Stomach (tissue), 9 donors: Measurements from ENCODE around the gene KIF21A. TPM values are rescaled to one million over a fixed set of nuclear protein-coding genes. Genes with fewer than 3 reads are reported as not detected.

ENCODE experiments used
- DNase-seq, 2 donors: peaks; one replicate each; pipeline versions ENCODE4 v3.0.0 to v3.0.0-alpha.2; 2013 to 2019
- H3K27ac ChIP-seq, 5 donors: fragments of 200-600 bp in 4 of 5; sonication (generic) in 4 of 5; one replicate each; pipeline ENCODE4 v1.5.1; 2013 to 2019; ENCODE audit warnings: mild to moderate bottlenecking in 1 of 5, moderate library complexity in 1 of 5
- H3K27me3 ChIP-seq, 3 donors: fragments of 200-600 bp; sonication (generic); one replicate each; pipeline ENCODE4 v1.5.1; 2017 to 2019; ENCODE audit warnings: mixed run types in 1 of 3
- H3K36me3 ChIP-seq, 4 donors: fragments of 200-600 bp; sonication (generic); 1 replicate in 3 of 4; 2 replicates in 1 of 4; pipeline ENCODE4 v1.5.1; 2016 to 2019
- H3K4me1 ChIP-seq, 4 donors: fragments of 200-600 bp; sonication (generic); one replicate each; pipeline ENCODE4 v1.5.1; 2016 to 2019
- H3K4me3 ChIP-seq, 4 donors: fragments of 200-600 bp; sonication (generic) in 3 of 4; one replicate each; pipeline ENCODE4 v1.5.1; 2016 to 2019; ENCODE audit warnings: mild to moderate bottlenecking in 1 of 4
- H3K9me3 ChIP-seq, 4 donors: fragments of 200-600 bp; sonication (generic); one replicate each; pipeline ENCODE4 v1.5.1; 2016 to 2019
- EP300 ChIP-seq: sonication (generic); formaldehyde crosslinking; IDR thresholded peaks from one replicate; pipeline ENCODE4 v1.6.1; 2017; ENCODE audit warnings: antibody characterized with exemption
- POLR2A ChIP-seq, 4 donors: fragments of 450-650 bp; IDR thresholded peaks; one replicate each; pipeline ENCODE4 v1.6.1; 2016; ENCODE audit warnings: antibody characterized with exemption in 4 of 4, control low read depth in 2 of 4, mild to moderate bottlenecking in 1 of 4, moderate library complexity in 1 of 4
- POLR2AphosphoS5 ChIP-seq, 3 donors: sonication (generic); formaldehyde crosslinking; IDR thresholded peaks; one replicate each; pipeline ENCODE4 v1.6.1; 2016; ENCODE audit warnings: antibody characterized with exemption in 3 of 3
- WGBS, 5 donors: extraction: QIAGEN DNeasy Blood & Tissue Kit in 3 of 5; methylation state at CpG; one replicate each; pipeline versions ENCODE4 v1.1.5 to v1.1.7; 2013 to 2018; 5-methylcytosine and 5-hydroxymethylcytosine counted together
- intact Hi-C: fragments of 100-400 bp; cut with DNase I; formaldehyde crosslinking; loops from one replicate; pipeline ENCODE4 v1.15.1; 2023; ENCODE audit warnings: low total_unique reads
- polyA plus RNA-seq, 3 donors: library from polyadenylated mRNA; stranded (reverse); fragments of 200-250 nt; gene quantifications; one replicate each; pipeline ENCODE4 v1.2.3, GENCODE V29; 2013
- total RNA-seq, 5 donors: library from RNA; depleted of rRNA; stranded (reverse); fragments of >200 nt; gene quantifications; one replicate each; pipeline versions ENCODE4 v1.1.0 to v1.2.3, GENCODE V29; 2014 to 2016
- TF ChIP-seq, protein P1 (sequence below), 7 experiments: fragments of 450-650 bp in 4 of 7; fragments of 200-600 bp in 3 of 7; sonication (generic) in 3 of 7; IDR thresholded peaks; one replicate each; pipeline ENCODE4 v1.5.1; 2016 to 2019; ENCODE audit warnings: antibody characterized with exemption in 7 of 7, control low read depth in 2 of 7, mild to moderate bottlenecking in 1 of 7
- donor health status: healthy with polysubstance abuse.
- donor health status: Bipolar disorder and iron deficiency.
- donor health status: healthy.

KIF21A gene
- total and polyA plus RNA-seq, 8 donors = 4.9 to 45.9 (median 16.7) TPM

DNA sequence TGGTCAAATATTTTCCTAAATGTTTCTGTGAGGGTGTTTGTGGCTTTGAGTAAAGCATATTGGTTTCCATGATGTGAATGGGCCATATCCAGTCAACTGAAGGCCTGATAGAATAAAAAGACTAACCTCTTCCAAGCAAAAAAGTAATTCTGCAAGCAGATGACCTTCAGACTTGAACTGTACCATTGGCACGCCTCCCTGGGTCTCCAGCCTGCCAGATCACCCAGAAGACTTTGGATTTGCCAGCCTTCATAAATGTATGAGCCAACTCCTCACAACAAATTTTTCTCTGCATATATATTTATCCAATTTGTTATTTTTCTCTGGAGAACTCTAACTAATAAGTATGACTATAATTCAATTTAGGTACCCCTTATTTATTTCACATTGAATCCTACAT lies 190.3 kb downstream of the KIF21A start:
- DNase-seq = no peak
- Histone ChIP-seq H3K27me3 (no peaks in the 10 kb centered on the region), H3K4me1 (no peaks in the 10 kb centered on the region), H3K4me3 (no peak overlapping the region), H3K9me3 (peaks cover 0 to 5% (median 0%) of the 10 kb centered on the region in 4 donors), H3K27ac (no peak overlapping the region), H3K36me3 (no peaks in the 10 kb centered on the region)
- TF ChIP-seq POLR2AphosphoS5 (IDR thresholded peaks at IDR 0.05) (no peak), EP300 (no peak), POLR2A (IDR thresholded peaks at IDR 0.05) (no peak)
- TF ChIP-seq, protein P1, sequence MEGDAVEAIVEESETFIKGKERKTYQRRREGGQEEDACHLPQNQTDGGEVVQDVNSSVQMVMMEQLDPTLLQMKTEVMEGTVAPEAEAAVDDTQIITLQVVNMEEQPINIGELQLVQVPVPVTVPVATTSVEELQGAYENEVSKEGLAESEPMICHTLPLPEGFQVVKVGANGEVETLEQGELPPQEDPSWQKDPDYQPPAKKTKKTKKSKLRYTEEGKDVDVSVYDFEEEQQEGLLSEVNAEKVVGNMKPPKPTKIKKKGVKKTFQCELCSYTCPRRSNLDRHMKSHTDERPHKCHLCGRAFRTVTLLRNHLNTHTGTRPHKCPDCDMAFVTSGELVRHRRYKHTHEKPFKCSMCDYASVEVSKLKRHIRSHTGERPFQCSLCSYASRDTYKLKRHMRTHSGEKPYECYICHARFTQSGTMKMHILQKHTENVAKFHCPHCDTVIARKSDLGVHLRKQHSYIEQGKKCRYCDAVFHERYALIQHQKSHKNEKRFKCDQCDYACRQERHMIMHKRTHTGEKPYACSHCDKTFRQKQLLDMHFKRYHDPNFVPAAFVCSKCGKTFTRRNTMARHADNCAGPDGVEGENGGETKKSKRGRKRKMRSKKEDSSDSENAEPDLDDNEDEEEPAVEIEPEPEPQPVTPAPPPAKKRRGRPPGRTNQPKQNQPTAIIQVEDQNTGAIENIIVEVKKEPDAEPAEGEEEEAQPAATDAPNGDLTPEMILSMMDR (IDR thresholded peaks at IDR 0.05) = no peak
- intact Hi-C loops = no loop called here
- 50 to 67% (median 63%) methylated on average over 1 of the region's 1 CpG for WGBS, 5 donors

Other genes starting within 250 kb of the KIF21A start
- gene ABCD2, start 176.7 kb upstream of the KIF21A start, total RNA-seq = 1 to 10 TPM in 2 of 5 donors, under 1 TPM in 2, not detected in 1; 0.58 to 4.9 (median 0.99) TPM
- under 1 TPM in 2 of 3 donors, not detected in 1; 0.06 to 0.10 TPM for gene ABCD2, start 176.7 kb upstream of the KIF21A start, polyA plus RNA-seq